Measurements from ENCODE around the gene HIRA. TPM values are rescaled to one million over a fixed set of nuclear protein-coding genes. Genes with fewer than 3 reads are reported as not detected.

The HIRA gene
- total and polyA plus RNA-seq, 4 donors: 4.1 to 32.5 (median 23.0) TPM

DNA sequence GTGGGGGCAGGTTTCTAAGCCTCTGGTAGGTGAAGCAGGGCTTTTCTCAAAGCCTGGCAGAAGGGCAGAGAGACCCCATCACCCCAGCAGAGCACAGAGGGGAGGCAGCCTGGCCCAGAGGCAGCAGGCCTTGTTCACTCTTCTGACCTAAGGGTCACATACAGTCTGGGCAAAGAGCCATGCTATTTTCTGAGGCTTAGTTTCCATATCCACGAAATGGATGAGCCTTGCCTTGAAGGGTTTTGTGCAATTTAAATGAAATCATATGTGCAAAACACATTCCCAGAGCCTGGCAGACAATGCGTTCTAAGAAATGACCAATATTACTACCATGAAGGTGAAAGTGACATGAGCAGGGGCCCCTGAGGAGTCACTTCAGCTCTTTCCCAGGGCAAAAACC, 44.5 kb downstream of the HIRA start:
- DNase-seq (ENCODE audit: low spot score): no peak
- H3K4me1 ChIP-seq (ENCODE audit: control insufficient read depth in 4 of 4, insufficient read depth in 4 of 4, low read length in 3 of 4): peaks cover 0 to 4% (median 0%) of the 10 kb centered on the region in 4 donors
- H3K27ac ChIP-seq (ENCODE audit: low read depth in 1 of 2, low read length in 2 of 2): no peak overlapping the region
- TF ChIP-seq HNF4G (IDR thresholded peaks at IDR 0.05): no peak
- no peak overlapping the region for H3K9ac ChIP-seq (ENCODE audit: low read depth in 1 of 2, low read length in 2 of 2)
- H3K4me3 ChIP-seq (ENCODE audit: low read depth in 1 of 3, low read length in 3 of 3): no peak overlapping the region
- 72% methylated on average over 2 of the region's 2 CpGs for WGBS
- H3K9me3 ChIP-seq (ENCODE audit: control insufficient read depth in 4 of 4, low read length in 3 of 4): no peaks in the 10 kb centered on the region
- peaks cover 16 to 84% (median 71%) of the 10 kb centered on the region in 4 donors for H3K36me3 ChIP-seq (ENCODE audit: control insufficient read depth in 4 of 4, insufficient read depth in 3 of 4, low read depth in 1 of 4, low read length in 3 of 4)
- H3K27me3 ChIP-seq (ENCODE audit: control insufficient read depth in 4 of 4, insufficient read depth in 4 of 4, low read length in 3 of 4): no peaks in the 10 kb centered on the region

GRCh38 chr22:19386248-19386647, 45.3 kb downstream of the HIRA start:
- no peaks in the 10 kb centered on the region for H3K9me3 ChIP-seq (ENCODE audit: control insufficient read depth in 4 of 4, low read length in 3 of 4)
- no peaks in the 10 kb centered on the region for H3K27me3 ChIP-seq (ENCODE audit: control insufficient read depth in 4 of 4, insufficient read depth in 4 of 4, low read length in 3 of 4)
- DNase-seq (ENCODE audit: low spot score): no peak
- no peak for TF ChIP-seq EGR1 (IDR thresholded peaks at IDR 0.05; ENCODE audit: low read depth in 2 of 2)
- no peak for TF ChIP-seq SP1 (IDR thresholded peaks at IDR 0.05)
- TF ChIP-seq ATF3 (IDR thresholded peaks at IDR 0.05): no peak
- no peak for TF ChIP-seq NR2F2 (IDR thresholded peaks at IDR 0.05)
- no peak for TF ChIP-seq CTCF (IDR thresholded peaks at IDR 0.05; ENCODE audit: low read depth, low read length, missing input control)
- TF ChIP-seq REST (IDR thresholded peaks at IDR 0.05): no peak
- no peak for TF ChIP-seq YY1 (IDR thresholded peaks at IDR 0.05)
- TF ChIP-seq JUND (IDR thresholded peaks at IDR 0.05): no peak
- TF ChIP-seq FOXA1 (IDR thresholded peaks at IDR 0.05): no peak
- no peak for TF ChIP-seq GABPA (IDR thresholded peaks at IDR 0.05 in 1 of 2, conservative IDR thresholded peaks at IDR 0.05 in 1 of 2)
- TF ChIP-seq HNF4A (conservative IDR thresholded peaks at IDR 0.05): no peak
- TF ChIP-seq, protein P1, sequence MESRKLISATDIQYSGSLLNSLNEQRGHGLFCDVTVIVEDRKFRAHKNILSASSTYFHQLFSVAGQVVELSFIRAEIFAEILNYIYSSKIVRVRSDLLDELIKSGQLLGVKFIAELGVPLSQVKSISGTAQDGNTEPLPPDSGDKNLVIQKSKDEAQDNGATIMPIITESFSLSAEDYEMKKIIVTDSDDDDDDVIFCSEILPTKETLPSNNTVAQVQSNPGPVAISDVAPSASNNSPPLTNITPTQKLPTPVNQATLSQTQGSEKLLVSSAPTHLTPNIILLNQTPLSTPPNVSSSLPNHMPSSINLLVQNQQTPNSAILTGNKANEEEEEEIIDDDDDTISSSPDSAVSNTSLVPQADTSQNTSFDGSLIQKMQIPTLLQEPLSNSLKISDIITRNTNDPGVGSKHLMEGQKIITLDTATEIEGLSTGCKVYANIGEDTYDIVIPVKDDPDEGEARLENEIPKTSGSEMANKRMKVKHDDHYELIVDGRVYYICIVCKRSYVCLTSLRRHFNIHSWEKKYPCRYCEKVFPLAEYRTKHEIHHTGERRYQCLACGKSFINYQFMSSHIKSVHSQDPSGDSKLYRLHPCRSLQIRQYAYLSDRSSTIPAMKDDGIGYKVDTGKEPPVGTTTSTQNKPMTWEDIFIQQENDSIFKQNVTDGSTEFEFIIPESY (IDR thresholded peaks at IDR 0.05): no peak
- no peak for TF ChIP-seq TAF1 (conservative IDR thresholded peaks at IDR 0.05)
- H3K36me3 ChIP-seq (ENCODE audit: control insufficient read depth in 4 of 4, insufficient read depth in 3 of 4, low read depth in 1 of 4, low read length in 3 of 4): peaks cover 12 to 83% (median 74%) of the 10 kb centered on the region in 4 donors
- no peak overlapping the region for H3K4me3 ChIP-seq (ENCODE audit: low read depth in 1 of 3, low read length in 3 of 3)
- H3K27ac ChIP-seq (ENCODE audit: low read depth in 1 of 2, low read length in 2 of 2): no peak overlapping the region
- H3K9ac ChIP-seq (ENCODE audit: low read depth in 1 of 2, low read length in 2 of 2): no peak overlapping the region
- 95% methylated on average over 2 of the region's 2 CpGs for WGBS
- peaks cover 0 to 4% (median 0%) of the 10 kb centered on the region in 4 donors for H3K4me1 ChIP-seq (ENCODE audit: control insufficient read depth in 4 of 4, insufficient read depth in 4 of 4, low read length in 3 of 4)
